B cell (primary cell): ENCODE data around the gene TOP2A.

Source experiments
- CTCF ChIP-seq: fragments of 200-600 bp; IDR thresholded peaks from one replicate; pipeline ENCODE4 v1.8.0; 2022; ENCODE audit warnings: antibody characterized with exemption, mild to moderate bottlenecking
- EZH2 ChIP-seq: IDR thresholded peaks from 2 replicates; pipeline ENCODE4 v1.6.1; 2012; ENCODE audit warnings: borderline replicate concordance, low read depth, mild to moderate bottlenecking, moderate library complexity, low read length; ENCODE audit not compliant: insufficient read depth, poor library complexity, severe bottlenecking

- no peak for TF ChIP-seq EZH2
- TF ChIP-seq CTCF, result no peak
These were observed 76.6 kb downstream of the TOP2A start for GRCh38 chr17:40340880-40341807.
